HG03066 (cell line): Measurements from ENCODE around the gene FRMD7.

Experiments used
- ATAC-seq: cut with Tn5 transposase; IDR thresholded peaks from one replicate; pipeline ENCODE4 v1.9.1; 2021; ENCODE audit warnings: low read depth; ENCODE audit not compliant: unreplicated experiment

FRMD7 gene

DNA sequence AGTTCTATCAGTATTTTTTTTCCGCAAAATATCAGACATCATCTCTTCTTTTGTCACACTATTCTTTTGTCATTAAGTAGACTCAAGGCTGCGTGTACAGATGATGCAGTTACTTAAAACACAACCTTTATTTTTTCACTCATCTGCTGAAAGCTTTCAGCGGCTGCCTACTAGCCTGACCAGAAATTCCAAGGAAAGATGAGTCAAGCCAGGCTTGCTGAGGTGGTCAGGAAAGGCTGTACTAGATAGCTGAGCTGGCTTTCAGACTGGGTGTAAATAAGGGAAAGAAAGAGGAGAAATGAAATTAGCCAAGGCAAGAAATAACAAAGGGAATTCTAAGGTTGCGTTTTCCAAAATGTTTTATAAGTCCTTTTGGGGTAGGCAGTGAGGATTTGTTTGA lies 86.8 kb downstream of the FRMD7 start:
- ATAC-seq: no peak

DNA sequence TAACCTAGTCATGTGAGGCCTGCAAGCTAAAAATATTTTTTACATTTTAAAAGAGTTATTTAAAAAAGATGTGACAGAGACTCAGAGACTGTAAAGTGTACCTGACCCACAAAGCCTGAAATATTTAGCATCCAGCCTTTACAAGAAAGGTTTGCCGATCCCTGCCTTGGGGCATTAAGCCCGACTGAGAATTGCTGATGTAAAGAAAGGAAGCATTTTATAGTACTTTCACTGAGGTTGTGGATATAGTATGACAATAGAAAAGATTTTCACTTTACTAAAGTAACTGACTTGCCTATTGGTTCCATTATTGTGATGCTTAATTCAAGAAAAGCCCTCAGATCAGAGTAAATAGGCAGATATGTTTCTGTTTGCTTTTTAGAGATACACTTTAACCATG lies 87.8 kb downstream of the FRMD7 start:
- ATAC-seq: no peak

DNA sequence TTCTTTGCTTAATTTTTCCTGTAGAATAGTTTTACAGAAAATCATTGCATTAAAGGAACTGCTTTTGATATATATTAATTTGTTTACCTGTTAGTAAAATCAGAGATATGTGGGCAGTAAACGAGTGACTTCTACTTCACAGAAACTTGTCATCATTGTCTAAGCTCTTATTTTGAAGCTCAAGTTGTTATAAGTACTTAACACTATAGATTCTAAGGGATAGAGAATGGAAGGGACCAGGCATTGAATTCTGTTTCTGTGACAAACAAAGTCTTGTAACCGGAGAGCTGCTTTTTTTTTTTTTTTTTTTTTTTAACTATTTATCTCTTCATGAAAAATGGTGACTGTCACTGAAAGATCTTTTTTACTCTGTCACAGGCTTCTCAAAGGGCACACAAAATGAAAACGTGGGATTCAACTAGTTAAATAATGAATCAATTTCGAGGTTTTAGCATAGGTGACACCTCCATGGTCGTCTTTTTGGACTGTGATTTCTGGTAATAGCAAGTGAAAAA lies 90.3 kb downstream of the FRMD7 start:
- no peak for ATAC-seq

DNA sequence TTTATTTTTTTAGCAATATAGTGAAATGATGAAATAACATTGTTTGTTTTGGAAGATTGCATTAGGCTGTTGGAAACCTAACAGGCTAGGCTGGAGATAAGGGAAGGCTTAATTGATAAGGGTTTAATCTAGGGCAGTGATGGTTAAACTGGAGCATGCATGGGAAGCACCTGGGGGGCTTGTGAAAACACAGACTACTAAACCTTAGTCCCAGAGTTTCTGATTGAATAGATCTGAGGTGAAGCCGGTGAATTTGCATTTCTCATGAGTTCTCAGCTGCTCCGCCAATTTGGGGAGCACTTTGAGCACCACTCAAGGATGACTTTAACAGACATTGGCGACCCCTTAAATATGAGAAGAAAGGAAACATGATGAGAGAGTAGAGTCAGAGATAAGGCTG lies 93.2 kb downstream of the FRMD7 start:
- no peak for ATAC-seq

DNA sequence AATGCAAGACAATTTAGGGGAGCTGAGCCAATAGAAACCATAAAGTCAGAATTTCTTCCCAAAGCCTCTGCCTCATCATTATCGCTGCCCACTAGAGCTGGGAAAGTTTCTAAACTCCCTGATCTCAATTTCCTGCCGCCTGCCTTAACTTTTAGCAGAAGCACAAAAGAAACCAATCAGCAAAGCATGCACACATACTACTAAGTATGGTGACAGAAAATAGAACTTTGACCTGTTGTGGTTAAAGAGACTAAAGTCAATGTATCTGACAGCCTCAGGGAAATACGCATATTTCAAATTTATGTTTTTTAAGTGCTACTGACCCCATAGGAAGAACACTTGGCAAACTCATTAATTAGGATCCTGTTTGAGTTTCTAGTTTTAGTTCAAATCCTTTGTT lies 94.7 kb downstream of the FRMD7 start:
- peak; percentile 75 for ATAC-seq

DNA sequence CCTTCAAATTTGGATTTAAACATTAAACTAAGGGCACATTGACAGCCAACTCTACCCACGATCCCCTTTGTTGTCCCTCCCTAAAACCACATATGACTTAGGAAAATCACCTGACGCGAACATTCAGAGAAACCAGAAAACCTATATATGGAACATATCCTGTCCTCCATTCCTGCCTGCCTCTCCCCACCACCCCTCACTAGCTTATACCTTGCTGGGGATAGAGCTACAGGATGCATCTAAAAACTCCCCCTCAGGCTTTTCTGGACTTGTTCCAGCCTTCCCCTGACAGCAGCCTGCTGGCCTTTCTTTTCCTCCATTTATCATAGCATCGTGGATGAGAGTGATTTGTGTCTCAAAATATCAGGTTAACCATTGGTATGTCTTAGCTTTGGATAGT lies 96.0 kb downstream of the FRMD7 start:
- no peak for ATAC-seq

DNA sequence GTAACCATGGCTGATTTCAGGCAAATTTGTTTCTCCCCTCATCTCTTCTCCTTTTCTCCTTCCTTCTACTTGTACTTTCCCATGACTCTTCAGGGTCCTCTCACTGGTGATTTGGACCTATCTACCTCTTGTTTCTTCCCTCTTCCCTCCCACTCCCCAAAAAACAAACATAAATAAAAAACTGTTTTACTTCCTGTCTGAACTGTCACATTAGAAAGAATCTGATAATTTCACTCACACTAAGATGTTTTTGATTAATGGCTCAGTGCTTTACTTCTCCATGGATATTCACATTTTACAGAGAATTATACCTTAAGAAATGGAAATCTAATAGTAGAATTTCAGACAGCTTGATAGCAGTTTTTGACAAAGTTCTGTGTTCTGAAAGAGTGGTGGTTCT lies 97.6 kb downstream of the FRMD7 start:
- no peak for ATAC-seq
